ENCODE measurements around the gene TXK. TPM values are rescaled to one million over a fixed set of nuclear protein-coding genes. Genes with fewer than 3 reads are reported as not detected.

TXK gene
- total and polyA plus RNA-seq, 7 experiments from 2014 or later = 35.5 to 128 (median 112) TPM

DNA sequence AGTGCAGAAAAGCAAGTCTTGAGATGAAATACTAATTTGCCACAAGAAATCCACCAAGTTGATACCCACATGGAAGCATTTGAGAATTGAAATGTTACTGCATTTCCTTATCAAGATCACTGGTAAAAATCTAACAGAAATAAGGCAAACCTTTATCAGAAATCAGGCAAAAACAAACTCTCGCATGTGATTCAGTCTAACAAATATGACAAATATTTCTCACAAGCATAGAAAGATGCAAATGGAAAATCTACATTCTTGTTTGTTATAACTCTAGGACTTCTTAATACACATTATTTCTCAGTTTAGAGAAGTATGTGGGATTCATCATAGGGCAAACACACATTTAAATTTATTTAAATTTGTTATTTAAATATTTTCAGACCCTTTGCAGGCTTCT is 52.9 kb downstream of the TXK start:
- intact Hi-C loops (cut with micrococcal nuclease) = loop anchor here in 1 of 2 donors (10.0 kb wide), 1 partner anchor 396 kb away; no protein-coding TSS in a partner anchor
- Mint-ChIP-seq H3K4me3 (no peak overlapping the region), H3K9me3 (peaks cover 0 to 2% (median 0%) of the 10 kb centered on the region in 11 donors), H3K4me1 (peaks cover 11 to 70% (median 32%) of the 10 kb centered on the region in 7 donors), H3K27me3 (no peaks in the 10 kb centered on the region), H3K36me3 (peaks cover 16 to 69% (median 45%) of the 10 kb centered on the region in 5 donors), H3K27ac (peak overlapping the region in 4 of 9 donors; percentile 9 to 78 (median 30))
- peaks cover 0 to 66% (median 6%) of the 10 kb centered on the region in 3 experiments for H3K36me3 ChIP-seq (ENCODE audit: control insufficient read depth in 2 of 3, insufficient read depth in 3 of 3, low read length in 3 of 3)
- ATAC-seq = no peak
- POLR2A ChIA-PET = no interaction called here
- no peaks in the 10 kb centered on the region for H3K4me1 ChIP-seq (ENCODE audit: control insufficient read depth in 2 of 2, insufficient read depth in 2 of 2, low read length in 2 of 2)
- CTCF ChIA-PET = no interaction called here
- H3K9me3 ChIP-seq (ENCODE audit: control insufficient read depth in 2 of 3, low read length in 3 of 3) = no peaks in the 10 kb centered on the region
- no peak overlapping the region for H3K27ac ChIP-seq (ENCODE audit: low read depth, low read length)
- H3K27me3 ChIP-seq (ENCODE audit: control insufficient read depth in 2 of 2, insufficient read depth in 2 of 2, low read length in 2 of 2) = no peaks in the 10 kb centered on the region
- H3K4me3 ChIP-seq (ENCODE audit: low read length) = no peak overlapping the region
- DNase-seq = no peak

GRCh38 chr4:48079972-48080391 is 54.1 kb downstream of the TXK start:
- H3K4me1 Mint-ChIP-seq = peaks cover 11 to 62% (median 32%) of the 10 kb centered on the region in 7 donors
- H3K9me3 ChIP-seq (ENCODE audit: control insufficient read depth in 2 of 3, low read length in 3 of 3) = no peaks in the 10 kb centered on the region
- peak overlapping the region in 4 of 9 donors; percentile 40 to 74 (median 60) for H3K27ac Mint-ChIP-seq
- no peak for ATAC-seq
- no peak overlapping the region for H3K27ac ChIP-seq (ENCODE audit: low read depth, low read length)
- H3K9me3 Mint-ChIP-seq = peaks cover 0 to 2% (median 0%) of the 10 kb centered on the region in 11 donors
- H3K4me3 Mint-ChIP-seq = peak overlapping the region in 1 of 10 donors; percentile 45
- H3K4me1 ChIP-seq (ENCODE audit: control insufficient read depth in 2 of 2, insufficient read depth in 2 of 2, low read length in 2 of 2) = no peaks in the 10 kb centered on the region
- H3K27me3 ChIP-seq (ENCODE audit: control insufficient read depth in 2 of 2, insufficient read depth in 2 of 2, low read length in 2 of 2) = no peaks in the 10 kb centered on the region
- intact Hi-C loops (cut with micrococcal nuclease) = loop anchor here in 1 of 2 donors (10.0 kb wide), 1 partner anchor 395 kb away; no protein-coding TSS in a partner anchor
- H3K36me3 ChIP-seq (ENCODE audit: control insufficient read depth in 2 of 3, insufficient read depth in 3 of 3, low read length in 3 of 3) = peaks cover 0 to 66% (median 6%) of the 10 kb centered on the region in 3 experiments
- no peaks in the 10 kb centered on the region for H3K27me3 Mint-ChIP-seq
- ChIA-PET POLR2A (no interaction called here), CTCF (no interaction called here)
- H3K4me3 ChIP-seq (ENCODE audit: low read length) = no peak overlapping the region
- DNase-seq = no peak
- peaks cover 9 to 62% (median 39%) of the 10 kb centered on the region in 5 donors for H3K36me3 Mint-ChIP-seq

DNA sequence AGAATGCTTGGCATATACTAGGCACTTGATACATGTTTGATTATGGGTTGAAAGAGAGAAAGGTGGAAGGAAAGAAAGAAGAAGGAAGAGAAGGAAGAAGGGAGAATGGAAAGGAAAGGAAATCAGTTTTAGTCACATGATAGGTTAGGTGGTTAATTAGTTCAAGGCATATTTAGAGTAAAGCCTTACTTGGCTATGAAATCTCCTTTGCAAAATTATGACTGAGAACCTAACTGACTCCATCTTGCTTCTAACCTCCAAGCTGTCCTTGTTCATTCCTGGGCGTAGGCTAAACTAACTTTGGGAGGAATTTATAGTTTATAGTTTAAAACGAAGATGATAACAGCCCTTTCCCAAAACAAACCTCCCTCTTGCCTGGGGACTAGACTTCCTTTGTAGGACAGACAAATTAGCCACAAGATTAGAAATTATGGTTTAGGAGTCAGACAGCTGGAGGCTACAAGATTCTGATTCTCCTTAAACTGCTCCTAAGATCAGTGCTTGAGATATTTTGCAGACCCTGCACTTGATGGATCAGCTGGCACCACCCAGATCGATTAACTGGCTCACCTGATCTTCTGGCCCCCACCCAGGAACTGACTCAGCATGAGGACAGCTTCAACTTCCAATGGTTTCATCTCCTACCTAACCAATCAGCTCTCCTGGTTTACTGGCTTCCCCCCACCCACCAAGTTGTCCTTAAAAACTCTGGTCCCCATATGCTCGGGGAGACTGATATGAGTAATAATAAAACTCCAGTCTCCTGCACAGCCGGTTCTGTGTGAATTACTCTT is 55.0 kb downstream of the TXK start:
- ATAC-seq (no peak), DNase-seq (no peak)
- CTCF ChIA-PET = no interaction called here
- POLR2A ChIA-PET = no interaction called here
- intact Hi-C loops (cut with micrococcal nuclease) = no loop called here
- no peaks in the 10 kb centered on the region for H3K9me3 ChIP-seq (ENCODE audit: control insufficient read depth in 2 of 3, low read length in 3 of 3)
- no peaks in the 10 kb centered on the region for H3K27me3 Mint-ChIP-seq
- H3K36me3 ChIP-seq (ENCODE audit: control insufficient read depth in 2 of 3, insufficient read depth in 3 of 3, low read length in 3 of 3) = peaks cover 0 to 68% (median 9%) of the 10 kb centered on the region in 3 experiments
- no peak overlapping the region for H3K4me3 ChIP-seq (ENCODE audit: low read length)
- H3K27me3 ChIP-seq (ENCODE audit: control insufficient read depth in 2 of 2, insufficient read depth in 2 of 2, low read length in 2 of 2) = no peaks in the 10 kb centered on the region
- H3K4me1 Mint-ChIP-seq = peaks cover 11 to 58% (median 27%) of the 10 kb centered on the region in 7 donors
- peak overlapping the region in 6 of 9 donors; percentile 33 to 74 (median 52) for H3K27ac Mint-ChIP-seq
- no peak overlapping the region for H3K27ac ChIP-seq (ENCODE audit: low read depth, low read length)
- peaks cover 0 to 2% (median 0%) of the 10 kb centered on the region in 11 donors for H3K9me3 Mint-ChIP-seq
- H3K4me1 ChIP-seq (ENCODE audit: control insufficient read depth in 2 of 2, insufficient read depth in 2 of 2, low read length in 2 of 2) = no peaks in the 10 kb centered on the region
- no peak overlapping the region for H3K4me3 Mint-ChIP-seq
- H3K36me3 Mint-ChIP-seq = peaks cover 4 to 61% (median 39%) of the 10 kb centered on the region in 5 donors

- H3K4me1 ChIP-seq (ENCODE audit: control insufficient read depth in 2 of 2, insufficient read depth in 2 of 2, low read length in 2 of 2) = no peaks in the 10 kb centered on the region
- ChIA-PET POLR2A (interaction anchor here (0.7 kb wide), 1 partner anchor 108 kb away, joined by 3 read pairs; no protein-coding TSS in a partner anchor), CTCF (no interaction called here)
- no peaks in the 10 kb centered on the region for H3K27me3 ChIP-seq (ENCODE audit: control insufficient read depth in 2 of 2, insufficient read depth in 2 of 2, low read length in 2 of 2)
- peaks cover 4 to 61% (median 35%) of the 10 kb centered on the region in 5 donors for H3K36me3 Mint-ChIP-seq
- peaks cover 11 to 52% (median 27%) of the 10 kb centered on the region in 7 donors for H3K4me1 Mint-ChIP-seq
- intact Hi-C loops (cut with micrococcal nuclease) = no loop called here
- H3K4me3 ChIP-seq (ENCODE audit: low read length) = no peak overlapping the region
- no peaks in the 10 kb centered on the region for H3K9me3 ChIP-seq (ENCODE audit: control insufficient read depth in 2 of 3, low read length in 3 of 3)
- peaks cover 0 to 2% (median 0%) of the 10 kb centered on the region in 11 donors for H3K9me3 Mint-ChIP-seq
- ATAC-seq = no peak
- H3K27me3 Mint-ChIP-seq = no peaks in the 10 kb centered on the region
- no peak overlapping the region for H3K27ac ChIP-seq (ENCODE audit: low read depth, low read length)
- DNase-seq = no peak
- H3K27ac Mint-ChIP-seq = peak overlapping the region in 5 of 9 donors; percentile 19 to 76 (median 44)
- H3K4me3 Mint-ChIP-seq = no peak overlapping the region
- peaks cover 0 to 72% (median 12%) of the 10 kb centered on the region in 3 experiments for H3K36me3 ChIP-seq (ENCODE audit: control insufficient read depth in 2 of 3, insufficient read depth in 3 of 3, low read length in 3 of 3)
Measured at GRCh38 chr4:48078425-48078824, 55.6 kb downstream of the TXK start.

- Mint-ChIP-seq H3K9me3 (peaks cover 0 to 2% (median 0%) of the 10 kb centered on the region in 11 donors), H3K4me1 (peaks cover 5 to 28% (median 12%) of the 10 kb centered on the region in 7 donors), H3K27me3 (no peaks in the 10 kb centered on the region), H3K27ac (peak overlapping the region in 6 of 9 donors; percentile 5 to 75 (median 64)), H3K36me3 (peaks cover 2 to 66% (median 32%) of the 10 kb centered on the region in 5 donors), H3K4me3 (no peak overlapping the region)
- ChIA-PET POLR2A (no interaction called here), CTCF (no interaction called here)
- Histone ChIP-seq H3K36me3 (ENCODE audit: control insufficient read depth in 2 of 3, insufficient read depth in 3 of 3, low read length in 3 of 3) (peaks cover 0 to 84% (median 26%) of the 10 kb centered on the region in 3 experiments), H3K27ac (ENCODE audit: low read depth, low read length) (no peak overlapping the region), H3K4me1 (ENCODE audit: control insufficient read depth in 2 of 2, insufficient read depth in 2 of 2, low read length in 2 of 2) (no peaks in the 10 kb centered on the region), H3K9me3 (ENCODE audit: control insufficient read depth in 2 of 3, low read length in 3 of 3) (no peaks in the 10 kb centered on the region), H3K4me3 (ENCODE audit: low read length) (no peak overlapping the region), H3K27me3 (ENCODE audit: control insufficient read depth in 2 of 2, insufficient read depth in 2 of 2, low read length in 2 of 2) (no peaks in the 10 kb centered on the region)
- ATAC-seq = no peak
- no peak for DNase-seq
- intact Hi-C loops (cut with micrococcal nuclease) = no loop called here
Measured at GRCh38 chr4:48074657-48075056, 59.4 kb downstream of the TXK start.

GRCh38 chr4:48073567-48074103 is 60.4 kb downstream of the TXK start:
- no peak overlapping the region for H3K27ac ChIP-seq (ENCODE audit: low read depth, low read length)
- Mint-ChIP-seq H3K36me3 (peaks cover 5 to 64% (median 30%) of the 10 kb centered on the region in 5 donors), H3K27me3 (no peaks in the 10 kb centered on the region), H3K9me3 (peaks cover 0 to under 1% (median 0%) of the 10 kb centered on the region in 11 donors), H3K27ac (peak overlapping the region in 6 of 9 donors; percentile 14 to 75 (median 39)), H3K4me1 (peaks cover 0 to 18% (median 6%) of the 10 kb centered on the region in 7 donors), H3K4me3 (no peak overlapping the region)
- ChIA-PET POLR2A (no interaction called here), CTCF (no interaction called here)
- no peaks in the 10 kb centered on the region for H3K27me3 ChIP-seq (ENCODE audit: control insufficient read depth in 2 of 2, insufficient read depth in 2 of 2, low read length in 2 of 2)
- ATAC-seq (no peak), DNase-seq (no peak)
- intact Hi-C loops (cut with micrococcal nuclease) = no loop called here
- peaks cover 0 to 83% (median 29%) of the 10 kb centered on the region in 3 experiments for H3K36me3 ChIP-seq (ENCODE audit: control insufficient read depth in 2 of 3, insufficient read depth in 3 of 3, low read length in 3 of 3)
- no peak overlapping the region for H3K4me3 ChIP-seq (ENCODE audit: low read length)
- H3K4me1 ChIP-seq (ENCODE audit: control insufficient read depth in 2 of 2, insufficient read depth in 2 of 2, low read length in 2 of 2) = no peaks in the 10 kb centered on the region
- H3K9me3 ChIP-seq (ENCODE audit: control insufficient read depth in 2 of 3, low read length in 3 of 3) = no peaks in the 10 kb centered on the region

Measured in naive thymus-derived CD4-positive, alpha-beta T cell (primary cell).